GM21576 (cell line): ENCODE results near the gene SEC62.
"Not testable (repeated sequence)": the region's sequence is repeated elsewhere in the genome, so short reads cannot be mapped to it uniquely, and the experiment has no call there.

ENCODE experiments used
- ATAC-seq: cut with Tn5 transposase; IDR thresholded peaks from one replicate; pipeline ENCODE4 v1.9.1; 2021; ENCODE audit warnings: mild to moderate bottlenecking, moderate library complexity; ENCODE audit not compliant: unreplicated experiment

Gene SEC62

GRCh38 chr3:170012683-170013400 is 46.2 kb downstream of the SEC62 start:
- no peak for ATAC-seq

GRCh38 chr3:170016057-170016456 is 49.5 kb downstream of the SEC62 start:
- ATAC-seq = no peak

- not testable (repeated sequence) for ATAC-seq
Measured at GRCh38 chr3:170019306-170019705, 52.7 kb downstream of the SEC62 start.

- no peak for ATAC-seq
Measured at GRCh38 chr3:170021083-170021482, 54.5 kb downstream of the SEC62 start.

GRCh38 chr3:170022336-170022735 is 55.7 kb downstream of the SEC62 start:
- no peak for ATAC-seq

GRCh38 chr3:170023165-170023564 is 56.6 kb downstream of the SEC62 start:
- no peak for ATAC-seq

- ATAC-seq = no peak
Measured at GRCh38 chr3:170024581-170024980, 58.0 kb downstream of the SEC62 start.

GRCh38 chr3:170027233-170028102 is 60.9 kb downstream of the SEC62 start:
- ATAC-seq = no peak

- ATAC-seq = no peak
Measured at GRCh38 chr3:170033489-170033888, 66.9 kb downstream of the SEC62 start.

- ATAC-seq = peak; percentile 91
Measured at GRCh38 chr3:170037463-170038433, 71.1 kb downstream of the SEC62 start, which contains the start of gene GPR160. GPR160 (plus strand) TSS chr3:170037995; CDS start chr3:170083973, 45,978 bp downstream.

GRCh38 chr3:170038434-170039110 is 72.0 kb downstream of the SEC62 start:
- ATAC-seq = no peak

GRCh38 chr3:170040418-170040817 is 73.8 kb downstream of the SEC62 start:
- ATAC-seq = no peak

GRCh38 chr3:170043506-170043905 is 76.9 kb downstream of the SEC62 start:
- no peak for ATAC-seq

GRCh38 chr3:170044271-170044670 is 77.7 kb downstream of the SEC62 start:
- ATAC-seq = no peak

- ATAC-seq = peak; percentile 87
Measured at GRCh38 chr3:170044795-170045244, 78.2 kb downstream of the SEC62 start.

- no peak for ATAC-seq
Measured at GRCh38 chr3:170046269-170047132, 79.9 kb downstream of the SEC62 start.

- no peak for ATAC-seq
Measured at GRCh38 chr3:170047133-170047404, 80.5 kb downstream of the SEC62 start.
